Fibroblast of mammary gland (primary cell): ENCODE results near the gene NDRG3.
"Not testable (repeated sequence)": the region's sequence is repeated elsewhere in the genome, so short reads cannot be mapped to it uniquely, and the experiment has no call there.

ENCODE experiments used
- DNase-seq: peaks from one replicate; pipeline ENCODE4 v3.0.0-alpha.2; 2010; ENCODE audit warnings: low read depth
- H3K4me3 ChIP-seq: 2 replicates; pipeline ENCODE4 v1.5.1; 2011; ENCODE audit warnings: low read depth, mild to moderate bottlenecking, low read length, moderate library complexity; ENCODE audit not compliant: control insufficient read depth
- TF ChIP-seq, protein P1 (sequence below): conservative IDR thresholded peaks from 2 replicates; pipeline ENCODE4 v1.5.1; 2011; ENCODE audit warnings: low read depth, low read length, inconsistent platforms; ENCODE audit not compliant: control insufficient read depth, insufficient read depth

NDRG3 gene

DNA sequence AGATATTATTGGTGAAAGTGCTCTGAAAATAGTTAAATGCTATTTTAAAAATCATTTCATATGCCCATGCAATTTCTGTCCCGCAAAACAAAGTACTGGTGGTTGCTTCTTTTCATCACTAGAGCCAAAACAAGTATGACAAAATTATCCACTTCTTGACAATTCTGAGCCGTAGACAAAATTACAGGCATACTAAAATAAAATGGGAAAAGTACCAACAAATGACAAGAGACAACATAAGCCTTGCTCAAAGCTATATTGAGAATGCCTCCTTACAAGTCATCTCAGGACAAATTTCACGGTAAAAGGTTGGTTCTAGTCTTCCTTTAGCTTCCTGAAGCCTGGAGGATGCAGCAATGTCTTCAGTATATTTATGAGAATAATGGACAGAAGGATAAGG is 28.9 kb downstream of the NDRG3 start:
- H3K4me3 ChIP-seq, result no peak overlapping the region
- TF ChIP-seq, protein P1, sequence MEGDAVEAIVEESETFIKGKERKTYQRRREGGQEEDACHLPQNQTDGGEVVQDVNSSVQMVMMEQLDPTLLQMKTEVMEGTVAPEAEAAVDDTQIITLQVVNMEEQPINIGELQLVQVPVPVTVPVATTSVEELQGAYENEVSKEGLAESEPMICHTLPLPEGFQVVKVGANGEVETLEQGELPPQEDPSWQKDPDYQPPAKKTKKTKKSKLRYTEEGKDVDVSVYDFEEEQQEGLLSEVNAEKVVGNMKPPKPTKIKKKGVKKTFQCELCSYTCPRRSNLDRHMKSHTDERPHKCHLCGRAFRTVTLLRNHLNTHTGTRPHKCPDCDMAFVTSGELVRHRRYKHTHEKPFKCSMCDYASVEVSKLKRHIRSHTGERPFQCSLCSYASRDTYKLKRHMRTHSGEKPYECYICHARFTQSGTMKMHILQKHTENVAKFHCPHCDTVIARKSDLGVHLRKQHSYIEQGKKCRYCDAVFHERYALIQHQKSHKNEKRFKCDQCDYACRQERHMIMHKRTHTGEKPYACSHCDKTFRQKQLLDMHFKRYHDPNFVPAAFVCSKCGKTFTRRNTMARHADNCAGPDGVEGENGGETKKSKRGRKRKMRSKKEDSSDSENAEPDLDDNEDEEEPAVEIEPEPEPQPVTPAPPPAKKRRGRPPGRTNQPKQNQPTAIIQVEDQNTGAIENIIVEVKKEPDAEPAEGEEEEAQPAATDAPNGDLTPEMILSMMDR, result no peak
- DNase-seq, result no peak

DNA sequence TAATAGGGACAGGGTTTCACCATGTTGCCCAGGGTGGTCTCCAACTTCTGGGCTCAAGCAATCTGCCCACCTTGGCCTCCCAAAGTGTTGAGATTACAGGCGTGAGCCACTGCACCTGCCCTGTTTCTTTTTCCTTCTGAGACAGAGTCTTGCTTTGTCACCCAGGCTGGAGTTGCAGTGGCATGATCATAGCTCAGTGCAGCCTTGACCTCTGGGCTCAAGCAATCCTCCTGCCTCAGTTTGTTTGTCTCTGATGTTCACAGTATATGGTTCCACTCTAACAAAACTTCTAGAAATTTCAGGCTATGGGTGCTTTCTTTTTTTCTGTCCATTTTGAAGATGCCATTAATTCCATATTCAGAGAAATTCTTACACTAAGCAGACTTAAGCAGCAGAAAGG is 33.1 kb downstream of the NDRG3 start:
- no peak overlapping the region for H3K4me3 ChIP-seq
- no peak for DNase-seq
- TF ChIP-seq, protein P1, result no peak

DNA sequence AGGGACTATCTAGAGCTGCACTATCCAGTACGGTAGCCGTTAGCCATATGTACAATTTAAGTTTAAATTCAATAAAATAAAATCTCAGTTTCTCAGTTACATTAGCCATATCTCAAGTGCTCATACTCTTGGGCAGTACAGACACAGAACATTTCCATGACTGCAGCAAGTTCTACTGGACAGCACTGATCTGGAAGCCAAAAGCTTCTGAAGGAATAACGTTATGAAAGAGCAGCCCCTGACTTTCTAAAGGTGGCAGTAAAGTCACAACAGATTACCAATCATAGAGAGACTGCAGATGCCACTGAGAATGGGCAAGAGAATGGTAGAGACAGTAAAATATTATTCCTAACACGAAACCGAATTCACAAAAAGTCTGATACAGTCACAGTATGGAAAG is 36.8 kb downstream of the NDRG3 start:
- H3K4me3 ChIP-seq, result no peak overlapping the region
- no peak for DNase-seq
- TF ChIP-seq, protein P1, result no peak

- TF ChIP-seq, protein P1, result no peak
- DNase-seq, result no peak
- no peak overlapping the region for H3K4me3 ChIP-seq
Observed at GRCh38 chr20:36703530-36703929, 42.4 kb downstream of the NDRG3 start.

- TF ChIP-seq, protein P1, result no peak
- no peak overlapping the region for H3K4me3 ChIP-seq
- no peak for DNase-seq
Observed at GRCh38 chr20:36700438-36700837, 45.5 kb downstream of the NDRG3 start.

- not testable (repeated sequence) for DNase-seq, H3K4me3 ChIP-seq
Observed at GRCh38 chr20:36695467-36695866, 50.4 kb downstream of the NDRG3 start.

DNA sequence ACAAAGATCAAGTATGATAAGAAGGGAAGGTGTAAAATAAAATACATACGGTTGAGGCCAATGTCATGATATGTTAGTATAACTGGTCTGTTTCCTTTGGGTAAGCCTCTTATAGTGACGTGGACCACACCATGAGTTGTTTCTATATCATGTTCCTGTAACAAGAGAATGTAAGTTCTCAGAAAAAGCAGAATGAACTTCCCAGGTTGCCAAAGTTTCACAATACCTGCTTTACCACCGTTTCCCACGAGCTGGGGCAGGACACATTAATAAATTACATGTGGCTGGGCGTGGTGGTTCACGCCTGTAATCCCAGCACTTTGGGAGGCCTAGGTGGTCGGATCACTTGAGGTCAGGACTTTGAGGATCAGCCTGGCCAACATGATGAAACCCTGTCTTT is 57.3 kb downstream of the NDRG3 start:
- no peak for DNase-seq
- H3K4me3 ChIP-seq, result no peak overlapping the region
- TF ChIP-seq, protein P1, result no peak

DNA sequence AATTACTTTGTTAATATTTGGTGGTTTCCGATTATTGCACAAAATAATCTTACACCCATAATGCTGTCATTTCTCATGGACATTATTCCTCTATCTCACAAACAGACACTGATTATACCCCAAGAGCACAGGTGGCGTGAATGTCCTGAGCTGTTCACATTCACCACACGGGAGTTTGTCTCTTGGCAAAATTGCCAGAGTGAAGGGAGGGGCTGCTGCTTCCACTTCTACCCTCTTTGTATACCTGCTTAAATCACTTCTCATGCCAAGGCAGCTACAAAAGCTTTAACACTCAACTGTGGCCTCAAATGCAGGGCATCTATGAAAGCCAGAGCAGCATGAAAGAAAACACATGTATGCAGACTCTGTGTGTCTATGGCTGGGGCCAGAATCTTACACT is 58.0 kb downstream of the NDRG3 start:
- no peak for DNase-seq
- no peak overlapping the region for H3K4me3 ChIP-seq
- TF ChIP-seq, protein P1, result no peak
